ENCODE results near the gene RFNG. TPM values are rescaled to one million over a fixed set of nuclear protein-coding genes. Genes with fewer than 3 reads are reported as not detected.

RFNG gene
- polyA plus RNA-seq, 4 donors, result 35.4 to 43.8 (median 39.2) TPM

DNA sequence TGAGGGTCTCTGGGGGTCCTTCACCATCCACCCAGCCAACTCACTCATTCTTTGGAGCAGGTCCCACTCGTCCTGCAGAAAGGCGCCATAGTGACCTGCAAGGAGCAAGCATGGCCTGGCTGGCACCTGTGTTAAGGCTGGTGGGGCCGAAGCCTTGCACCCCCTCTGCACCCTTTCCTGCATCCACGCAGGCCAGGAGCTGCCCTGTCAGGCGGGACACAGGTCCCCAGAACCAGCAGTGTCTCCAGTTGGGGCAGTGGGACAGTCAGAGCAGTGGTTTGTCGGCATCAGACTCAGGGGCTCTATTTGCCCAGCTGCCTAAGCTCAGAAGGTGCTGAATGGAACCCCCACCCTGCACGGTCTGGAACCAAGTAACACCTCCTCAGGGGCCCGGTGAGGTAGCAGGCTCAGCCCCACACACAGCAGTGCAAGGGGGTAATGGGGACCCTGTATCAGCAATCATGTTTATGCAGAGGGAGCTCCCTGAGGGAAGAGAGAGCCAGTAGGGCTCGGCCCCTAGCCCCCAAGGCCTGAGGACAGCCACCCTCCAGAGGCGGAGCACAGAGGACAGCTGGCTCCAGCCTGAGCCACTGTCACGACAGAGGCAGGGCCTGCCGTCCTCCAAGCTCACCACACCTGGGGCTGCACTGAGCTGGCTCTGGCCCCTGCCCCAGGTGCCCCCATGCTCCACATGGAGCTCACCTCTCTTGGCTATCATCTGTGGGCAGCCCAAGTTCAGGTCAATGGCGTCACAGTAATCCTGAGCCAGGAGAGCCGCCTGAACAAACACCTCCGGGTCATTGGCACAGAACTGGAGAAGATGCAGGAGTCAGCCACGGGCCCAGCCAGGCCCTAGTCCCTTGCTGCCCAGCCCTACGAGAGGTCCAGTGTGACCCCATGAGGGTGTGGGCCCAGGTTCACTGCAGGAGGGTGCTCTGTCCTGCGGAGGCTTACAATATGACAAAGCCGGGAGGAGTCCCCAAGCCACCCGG is 12.1 kb upstream of the RFNG start:
- H3K9me3 ChIP-seq (ENCODE audit: control insufficient read depth in 2 of 2, insufficient read depth in 1 of 2, low read depth in 1 of 2, low read length in 1 of 2), result no peaks in the 10 kb centered on the region
- 67 to 81% (median 72%) methylated on average over 20 of the region's 20 CpGs for WGBS, 3 donors
- peaks cover 2 to 56% (median 11%) of the 10 kb centered on the region in 3 donors for H3K36me3 ChIP-seq (ENCODE audit: control insufficient read depth in 3 of 3, insufficient read depth in 2 of 3, low read depth in 1 of 3, low read length in 3 of 3)
- H3K27me3 ChIP-seq (ENCODE audit: control insufficient read depth in 3 of 3, insufficient read depth in 3 of 3, low read length in 3 of 3), result no peaks in the 10 kb centered on the region
- H3K4me1 ChIP-seq (ENCODE audit: control insufficient read depth in 3 of 3, insufficient read depth in 2 of 3, low read depth in 1 of 3, low read length in 2 of 3), result peaks cover 5 to 9% (median 5%) of the 10 kb centered on the region in 3 donors
- H3K27ac ChIP-seq (ENCODE audit: low read depth in 1 of 3, low read length in 2 of 3), result no peak overlapping the region
- FAIRE-seq (no peak), DNase-seq (no peak)
- H3K4me3 ChIP-seq (ENCODE audit: low read depth in 1 of 3, low read length in 3 of 3), result peak overlapping the region in 1 of 3 donors; percentile 95

DNA sequence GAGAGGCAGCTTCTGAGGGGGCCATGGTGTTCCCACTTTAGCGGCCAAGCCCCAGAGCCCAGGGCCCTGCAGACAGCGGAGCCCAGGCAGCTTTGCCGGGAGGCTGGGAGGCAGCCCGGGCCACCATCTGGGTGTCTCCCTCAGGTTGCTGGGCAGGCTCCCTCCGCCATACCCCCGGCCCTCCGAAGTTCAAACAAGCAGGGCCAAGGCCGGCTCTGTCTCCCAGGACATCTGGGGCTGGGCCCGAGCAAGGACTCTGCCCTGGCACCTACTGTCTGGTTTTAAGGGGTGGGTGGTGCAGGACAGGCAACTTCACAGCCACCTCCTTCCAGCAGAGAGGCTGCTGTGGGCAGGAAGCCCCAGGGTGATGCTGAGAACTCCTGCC is 11.4 kb upstream of the RFNG start:
- Histone ChIP-seq H3K27me3 (ENCODE audit: control insufficient read depth in 3 of 3, insufficient read depth in 3 of 3, low read length in 3 of 3) (no peaks in the 10 kb centered on the region), H3K9me3 (ENCODE audit: control insufficient read depth in 2 of 2, insufficient read depth in 1 of 2, low read depth in 1 of 2, low read length in 1 of 2) (no peaks in the 10 kb centered on the region), H3K4me3 (ENCODE audit: low read depth in 1 of 3, low read length in 3 of 3) (no peak overlapping the region), H3K27ac (ENCODE audit: low read depth in 1 of 3, low read length in 2 of 3) (no peak overlapping the region), H3K36me3 (ENCODE audit: control insufficient read depth in 3 of 3, insufficient read depth in 2 of 3, low read depth in 1 of 3, low read length in 3 of 3) (peaks cover 5 to 63% (median 11%) of the 10 kb centered on the region in 3 donors), H3K4me1 (ENCODE audit: control insufficient read depth in 3 of 3, insufficient read depth in 2 of 3, low read depth in 1 of 3, low read length in 2 of 3) (peaks cover 5 to 9% (median 5%) of the 10 kb centered on the region in 3 donors)
- WGBS, 3 donors, result 90 to 96% (median 93%) methylated on average over 9 of the region's 9 CpGs
- DNase-seq (no peak), FAIRE-seq (no peak)

DNA sequence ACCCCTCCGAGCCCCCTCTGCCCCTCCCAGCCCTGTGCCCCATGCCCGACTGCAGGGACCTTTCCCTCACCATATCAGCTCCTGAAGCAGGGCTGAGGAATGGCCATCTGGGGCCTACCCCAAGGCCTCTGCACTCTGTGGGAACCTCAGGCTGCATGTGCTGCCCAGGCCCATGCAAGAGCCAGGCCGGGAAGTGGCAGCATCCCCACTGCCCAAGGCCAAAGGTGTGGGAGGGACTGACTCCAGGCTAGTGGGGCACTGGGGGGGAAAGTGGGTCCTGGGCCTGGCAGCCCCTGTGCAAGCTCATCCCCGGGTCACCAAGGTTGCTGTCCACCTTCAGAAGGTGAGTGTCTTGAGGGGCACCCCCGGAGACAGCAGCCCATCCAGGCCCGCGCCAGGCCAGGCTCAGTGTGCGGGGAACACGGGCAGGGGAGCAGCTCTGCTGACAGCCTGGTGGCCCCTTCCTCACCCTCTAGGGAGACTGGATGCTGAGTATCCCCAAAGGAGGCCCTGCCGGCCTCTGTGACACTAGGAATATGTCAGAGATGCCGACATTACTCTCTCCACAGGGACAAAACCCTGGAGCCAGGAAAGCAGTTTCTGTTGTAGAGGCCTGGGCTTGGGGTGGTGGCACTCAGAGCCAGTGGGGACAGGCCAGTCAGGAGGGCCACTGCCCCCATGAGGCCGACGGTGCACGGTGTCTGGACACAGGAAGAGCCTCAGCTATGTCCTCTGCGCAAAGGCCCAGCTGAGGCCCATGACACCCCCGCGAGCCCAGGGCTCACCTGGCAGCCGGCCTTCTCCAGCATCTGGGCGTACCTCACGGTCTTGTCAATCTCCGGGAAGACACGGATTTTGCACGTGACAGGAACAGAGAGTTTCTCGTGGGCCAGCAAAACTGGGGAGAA is 10.7 kb upstream of the RFNG start:
- Histone ChIP-seq H3K4me3 (ENCODE audit: low read depth in 1 of 3, low read length in 3 of 3) (no peak overlapping the region), H3K27ac (ENCODE audit: low read depth in 1 of 3, low read length in 2 of 3) (no peak overlapping the region), H3K9me3 (ENCODE audit: control insufficient read depth in 2 of 2, insufficient read depth in 1 of 2, low read depth in 1 of 2, low read length in 1 of 2) (no peaks in the 10 kb centered on the region), H3K36me3 (ENCODE audit: control insufficient read depth in 3 of 3, insufficient read depth in 2 of 3, low read depth in 1 of 3, low read length in 3 of 3) (peaks cover 10 to 70% (median 11%) of the 10 kb centered on the region in 3 donors), H3K27me3 (ENCODE audit: control insufficient read depth in 3 of 3, insufficient read depth in 3 of 3, low read length in 3 of 3) (no peaks in the 10 kb centered on the region), H3K4me1 (ENCODE audit: control insufficient read depth in 3 of 3, insufficient read depth in 2 of 3, low read depth in 1 of 3, low read length in 2 of 3) (peaks cover 5 to 9% (median 5%) of the 10 kb centered on the region in 3 donors)
- WGBS, 3 donors, result 85 to 88% (median 87%) methylated on average over 24 of the region's 24 CpGs
- no peak for DNase-seq
- no peak for FAIRE-seq

DNA sequence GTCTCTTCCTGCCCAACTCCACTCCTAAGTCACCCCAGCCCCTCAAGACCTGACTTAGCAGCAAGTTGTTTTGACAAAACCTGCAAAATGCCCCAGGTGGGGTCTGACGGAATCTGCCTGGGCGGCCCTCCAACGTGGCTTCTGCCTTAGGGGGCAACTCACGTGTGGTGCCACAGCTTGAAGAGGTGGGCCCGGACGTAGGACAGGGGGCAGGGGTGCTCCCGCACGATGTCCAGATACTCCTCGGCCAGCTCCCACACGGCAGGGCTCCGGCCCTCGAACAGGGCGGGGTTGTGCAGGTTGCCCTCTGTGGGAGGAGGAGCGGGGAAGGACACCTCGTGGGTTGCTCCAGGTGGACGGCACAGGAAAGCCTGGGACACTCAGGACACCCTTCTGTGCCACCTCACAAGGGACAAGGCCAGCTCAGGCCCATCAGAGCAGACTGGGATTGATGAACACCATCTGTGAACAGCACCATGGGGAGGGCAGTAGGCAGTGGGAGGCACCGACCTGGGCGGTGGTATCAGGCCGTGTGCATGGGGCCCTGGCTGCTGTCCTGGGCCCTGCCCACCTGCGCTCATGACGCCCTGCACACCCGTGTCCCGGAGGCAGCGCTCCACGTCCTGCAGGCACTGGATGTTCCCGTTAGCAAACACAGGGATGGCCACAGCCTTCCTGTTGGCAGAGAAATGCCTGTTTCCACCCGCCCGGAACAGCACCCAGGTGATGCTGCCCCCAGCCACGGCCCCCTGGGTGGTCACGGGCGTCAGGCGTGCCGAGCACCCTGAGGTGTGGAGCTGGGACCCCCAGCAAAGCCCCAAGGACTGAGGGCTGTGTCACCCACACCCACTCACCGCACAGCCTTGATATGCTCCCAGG is 9.7 kb upstream of the RFNG start:
- Histone ChIP-seq H3K9me3 (ENCODE audit: control insufficient read depth in 2 of 2, insufficient read depth in 1 of 2, low read depth in 1 of 2, low read length in 1 of 2) (no peaks in the 10 kb centered on the region), H3K27ac (ENCODE audit: low read depth in 1 of 3, low read length in 2 of 3) (no peak overlapping the region), H3K4me1 (ENCODE audit: control insufficient read depth in 3 of 3, insufficient read depth in 2 of 3, low read depth in 1 of 3, low read length in 2 of 3) (peaks cover 3 to 9% (median 5%) of the 10 kb centered on the region in 3 donors), H3K4me3 (ENCODE audit: low read depth in 1 of 3, low read length in 3 of 3) (no peak overlapping the region), H3K27me3 (ENCODE audit: control insufficient read depth in 3 of 3, insufficient read depth in 3 of 3, low read length in 3 of 3) (no peaks in the 10 kb centered on the region), H3K36me3 (ENCODE audit: control insufficient read depth in 3 of 3, insufficient read depth in 2 of 3, low read depth in 1 of 3, low read length in 3 of 3) (peaks cover 12 to 80% (median 13%) of the 10 kb centered on the region in 3 donors)
- WGBS, 3 donors, result 89 to 92% (median 90%) methylated on average over 33 to 34 of the region's 34 CpGs
- DNase-seq (no peak), FAIRE-seq (no peak)

DNA sequence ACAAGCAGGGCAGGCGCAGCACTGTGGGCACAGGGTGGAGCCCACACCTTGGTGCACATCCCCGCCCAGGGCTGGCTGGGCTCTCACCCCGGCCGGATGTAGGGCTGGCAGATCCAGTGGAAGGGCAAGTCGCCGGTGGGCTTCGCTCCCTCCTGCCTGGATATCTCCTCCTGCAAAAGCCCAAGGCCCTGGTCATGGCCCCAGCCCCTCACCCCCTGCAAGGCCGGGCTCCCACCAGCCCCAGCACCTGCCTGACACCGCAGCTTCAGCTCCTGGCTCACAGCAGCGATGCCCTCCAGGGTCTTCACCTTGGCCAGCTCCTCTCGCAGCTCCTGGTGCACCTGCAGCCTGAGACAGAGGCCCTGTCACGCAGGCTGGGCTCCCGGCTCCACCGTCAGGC is 9.0 kb upstream of the RFNG start:
- H3K4me3 ChIP-seq (ENCODE audit: low read depth in 1 of 3, low read length in 3 of 3), result no peak overlapping the region
- H3K9me3 ChIP-seq (ENCODE audit: control insufficient read depth in 2 of 2, insufficient read depth in 1 of 2, low read depth in 1 of 2, low read length in 1 of 2), result no peaks in the 10 kb centered on the region
- no peaks in the 10 kb centered on the region for H3K27me3 ChIP-seq (ENCODE audit: control insufficient read depth in 3 of 3, insufficient read depth in 3 of 3, low read length in 3 of 3)
- peaks cover 0 to 6% (median 4%) of the 10 kb centered on the region in 3 donors for H3K4me1 ChIP-seq (ENCODE audit: control insufficient read depth in 3 of 3, insufficient read depth in 2 of 3, low read depth in 1 of 3, low read length in 2 of 3)
- no peak overlapping the region for H3K27ac ChIP-seq (ENCODE audit: low read depth in 1 of 3, low read length in 2 of 3)
- 87 to 91% (median 87%) methylated on average over 14 of the region's 14 CpGs for WGBS, 3 donors
- FAIRE-seq (no peak), DNase-seq (no peak)
- H3K36me3 ChIP-seq (ENCODE audit: control insufficient read depth in 3 of 3, insufficient read depth in 2 of 3, low read depth in 1 of 3, low read length in 3 of 3), result peaks cover 12 to 87% (median 13%) of the 10 kb centered on the region in 3 donors

DNA sequence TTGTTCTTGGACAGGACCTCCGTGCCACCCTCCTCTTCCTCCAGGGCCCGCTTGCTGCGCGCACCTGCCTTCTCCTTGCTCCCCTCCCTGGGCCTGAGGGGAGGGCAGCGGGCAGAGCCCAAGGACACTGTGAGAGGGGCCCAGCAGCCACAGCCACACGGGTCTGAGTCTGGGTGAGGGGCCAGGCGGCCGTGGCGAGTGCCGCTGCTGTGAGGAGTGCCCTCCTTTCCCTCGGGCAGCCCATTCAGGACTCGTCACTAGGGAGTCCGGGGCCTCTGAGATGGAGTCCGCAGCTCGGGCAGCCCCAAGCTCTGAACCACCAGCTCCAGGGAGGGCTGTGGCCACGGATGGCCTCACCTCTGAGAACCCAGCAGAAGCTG is 8.4 kb upstream of the RFNG start:
- no peak overlapping the region for H3K4me3 ChIP-seq (ENCODE audit: low read depth in 1 of 3, low read length in 3 of 3)
- peaks cover 12 to 92% (median 13%) of the 10 kb centered on the region in 3 donors for H3K36me3 ChIP-seq (ENCODE audit: control insufficient read depth in 3 of 3, insufficient read depth in 2 of 3, low read depth in 1 of 3, low read length in 3 of 3)
- FAIRE-seq (no peak), DNase-seq (no peak)
- no peak overlapping the region for H3K27ac ChIP-seq (ENCODE audit: low read depth in 1 of 3, low read length in 2 of 3)
- no peaks in the 10 kb centered on the region for H3K27me3 ChIP-seq (ENCODE audit: control insufficient read depth in 3 of 3, insufficient read depth in 3 of 3, low read length in 3 of 3)
- WGBS, 3 donors, result 81 to 85% (median 84%) methylated on average over 13 to 16 of the region's 16 CpGs
- peaks cover 0 to 6% (median 4%) of the 10 kb centered on the region in 3 donors for H3K4me1 ChIP-seq (ENCODE audit: control insufficient read depth in 3 of 3, insufficient read depth in 2 of 3, low read depth in 1 of 3, low read length in 2 of 3)
- H3K9me3 ChIP-seq (ENCODE audit: control insufficient read depth in 2 of 2, insufficient read depth in 1 of 2, low read depth in 1 of 2, low read length in 1 of 2), result no peaks in the 10 kb centered on the region

DNA sequence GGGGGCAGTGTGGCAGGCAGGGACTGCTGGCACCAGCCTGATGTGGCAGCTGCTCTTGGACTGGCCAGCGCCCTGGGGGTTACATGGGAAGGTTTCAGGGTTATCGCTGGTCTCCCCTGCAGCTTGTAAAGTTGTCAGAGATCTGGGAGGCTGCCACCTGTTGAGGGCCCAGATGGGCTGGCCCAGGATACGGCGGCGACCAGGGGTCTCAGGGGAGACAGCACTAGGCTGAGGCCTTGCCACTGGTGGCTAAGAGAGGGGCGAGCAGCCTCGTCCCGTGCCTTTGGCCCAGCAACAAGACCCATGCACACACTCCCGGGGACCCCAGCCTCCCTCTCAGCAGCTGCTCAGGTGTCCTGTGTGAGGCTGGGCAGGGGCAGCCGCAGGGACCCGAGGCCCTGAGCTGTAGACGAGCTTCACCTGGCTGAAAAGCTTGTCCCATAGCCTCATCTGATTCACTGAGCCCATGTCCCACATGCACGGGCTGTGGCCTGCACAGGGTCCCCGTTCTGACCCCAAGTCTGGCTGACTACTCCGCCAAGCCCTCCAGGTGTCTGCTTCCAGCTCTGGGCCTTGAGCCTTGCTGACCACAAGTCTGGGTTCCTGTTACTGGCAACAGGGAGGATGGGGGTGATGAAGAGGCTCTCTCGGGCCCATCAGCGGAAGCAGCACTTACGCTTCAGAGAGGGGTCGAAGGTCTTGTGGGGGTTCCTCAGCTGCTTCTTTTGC is 7.8 kb upstream of the RFNG start:
- DNase-seq, result no peak
- H3K27ac ChIP-seq (ENCODE audit: low read depth in 1 of 3, low read length in 2 of 3), result no peak overlapping the region

More for the DNA sequence above, 7.8 kb upstream of the RFNG start:
- no peaks in the 10 kb centered on the region for H3K27me3 ChIP-seq (ENCODE audit: control insufficient read depth in 3 of 3, insufficient read depth in 3 of 3, low read length in 3 of 3)
- no peaks in the 10 kb centered on the region for H3K9me3 ChIP-seq (ENCODE audit: control insufficient read depth in 2 of 2, insufficient read depth in 1 of 2, low read depth in 1 of 2, low read length in 1 of 2)
- H3K4me3 ChIP-seq (ENCODE audit: low read depth in 1 of 3, low read length in 3 of 3), result no peak overlapping the region
- H3K4me1 ChIP-seq (ENCODE audit: control insufficient read depth in 3 of 3, insufficient read depth in 2 of 3, low read depth in 1 of 3, low read length in 2 of 3), result peaks cover 0 to 4% (median 1%) of the 10 kb centered on the region in 3 donors
- WGBS, 3 donors, result 79 to 86% (median 84%) methylated on average over 19 of the region's 19 CpGs
- H3K36me3 ChIP-seq (ENCODE audit: control insufficient read depth in 3 of 3, insufficient read depth in 2 of 3, low read depth in 1 of 3, low read length in 3 of 3), result peaks cover 12 to 98% (median 17%) of the 10 kb centered on the region in 3 donors
- no peak for FAIRE-seq

Data from small intestine (tissue), 7 donors.